IMR-90 (cell line): ENCODE results near the gene ANKRD13A. TPM values are rescaled to one million over a fixed set of nuclear protein-coding genes. Genes with fewer than 3 reads are reported as not detected.

Source experiments
- ATAC-seq: fragments of 200-7000 bp; cut with Tn5 transposase; 2 replicates; pipeline ENCODE4 v1.9.1; 2020; ENCODE audit warnings: low read depth, mild to moderate bottlenecking, moderate library complexity
- BruUV-seq: library from RNA; stranded (reverse); fragments of 400-500 nt; replicated peaks from 2 replicates; lab custom pipeline; 2021; lab: Mats Ljungman, UMichigan
- CTCF ChIA-PET: fragments of 300-600 bp; formaldehyde crosslinking; extraction: SDS; loops from one replicate; lab custom pipeline; 2021; ENCODE audit warnings: antibody characterized with exemption; lab: Yijun Ruan, JAX
- POLR2A ChIA-PET: fragments of 300-600 bp; sonication (Branson Sonifier 250); formaldehyde crosslinking; loops from one replicate; lab custom pipeline; 2022; ENCODE audit warnings: antibody characterized with exemption; ENCODE audit not compliant: unreplicated experiment; lab: Charles Lee
- DNase-seq: peaks from one replicate; pipeline ENCODE4 v3.0.0; 2013
- H2AFZ ChIP-seq: replicated peaks from 2 replicates; pipeline ENCODE3; 2013; ENCODE audit warnings: low read length, mild to moderate bottlenecking; ENCODE audit not compliant: poor library complexity
- H2AK5ac ChIP-seq: 2 replicates; pipeline ENCODE4 v1.6.1; 2013; ENCODE audit warnings: low read depth, low read length, inconsistent platforms
- H2AK9ac ChIP-seq: replicated peaks from 2 replicates; pipeline ENCODE3; 2013; ENCODE audit warnings: mild to moderate bottlenecking, low read depth, low read length, moderate library complexity; ENCODE audit not compliant: poor library complexity
- H2BK120ac ChIP-seq: 2 replicates; pipeline ENCODE4 v1.6.1; 2013; ENCODE audit warnings: low read depth, low read length, inconsistent platforms
- H2BK15ac ChIP-seq: 3 replicates; pipeline ENCODE4 v1.6.1; 2013; ENCODE audit warnings: low read depth, low read length, inconsistent platforms
- H2BK20ac ChIP-seq: 2 replicates; pipeline ENCODE4 v1.6.1; 2013; ENCODE audit warnings: low read depth, mild to moderate bottlenecking, inconsistent platforms, low read length, moderate library complexity
- H2BK5ac ChIP-seq: 2 replicates; pipeline ENCODE4 v1.6.1; 2013; ENCODE audit warnings: mild to moderate bottlenecking, low read depth, low read length, inconsistent platforms; ENCODE audit not compliant: poor library complexity, severe bottlenecking
- H3K14ac ChIP-seq: replicated peaks from 2 replicates; pipeline ENCODE4 v1.6.1; 2013; ENCODE audit warnings: low read depth, low read length, inconsistent platforms
- H3K18ac ChIP-seq: 2 replicates; pipeline ENCODE4 v1.6.1; 2013; ENCODE audit warnings: low read depth, low read length, control low read depth
- H3K23ac ChIP-seq: 2 replicates; pipeline ENCODE4 v1.6.1; 2013; ENCODE audit warnings: low read depth, low read length, inconsistent platforms
- H3K27ac ChIP-seq: 2 replicates; pipeline ENCODE4 v1.5.1; 2013; ENCODE audit warnings: mild to moderate bottlenecking, control low read depth, low read length; ENCODE audit not compliant: insufficient read depth
- H3K27me3 ChIP-seq: 2 replicates; pipeline ENCODE4 v1.6.1; 2013; ENCODE audit warnings: low read length; ENCODE audit not compliant: control insufficient read depth, insufficient read depth
- H3K36me3 ChIP-seq: 2 replicates; pipeline ENCODE4 v1.6.1; 2013; ENCODE audit warnings: low read length, mixed read lengths; ENCODE audit not compliant: control insufficient read depth, insufficient read depth
- H3K4ac ChIP-seq: 2 replicates; pipeline ENCODE4 v1.6.1; 2013; ENCODE audit warnings: low read depth, low read length, inconsistent platforms
- H3K4me1 ChIP-seq: 2 replicates; pipeline ENCODE4 v1.6.1; 2013; ENCODE audit warnings: low read length, mixed read lengths; ENCODE audit not compliant: control insufficient read depth, insufficient read depth
- H3K4me2 ChIP-seq: 2 replicates; pipeline ENCODE4 v1.6.1; 2013; ENCODE audit warnings: low read depth, mild to moderate bottlenecking, control low read depth, low read length, moderate library complexity
- H3K4me3 ChIP-seq: 2 replicates; pipeline ENCODE4 v1.5.1; 2013; ENCODE audit warnings: low read depth, mild to moderate bottlenecking, control low read depth, low read length, moderate library complexity; ENCODE audit not compliant: insufficient read depth
- H3K56ac ChIP-seq: 2 replicates; pipeline ENCODE4 v1.6.1; 2013; ENCODE audit warnings: low read length, inconsistent platforms; ENCODE audit not compliant: insufficient read depth; ENCODE audit errors: extremely low read depth
- H3K79me1 ChIP-seq, 2 experiments: 2 replicates each; pipeline ENCODE4 v1.6.1; 2013; ENCODE audit warnings: low read length in 2 of 2, inconsistent platforms in 1 of 2, low read depth in 1 of 2
- H3K9ac ChIP-seq: 2 replicates; pipeline ENCODE4 v1.6.1; 2013; ENCODE audit warnings: low read depth, low read length, control low read depth
- H3K9me1 ChIP-seq: 2 replicates; pipeline ENCODE4 v1.6.1; 2013; ENCODE audit warnings: low read length, inconsistent platforms; ENCODE audit not compliant: insufficient read depth
- H3K9me3 ChIP-seq: 2 replicates; pipeline ENCODE4 v1.6.1; 2013; ENCODE audit warnings: low read length; ENCODE audit not compliant: control insufficient read depth, insufficient read depth
- H4K20me1 ChIP-seq: 2 replicates; pipeline ENCODE4 v1.6.1; 2013; ENCODE audit warnings: low read length, inconsistent platforms; ENCODE audit not compliant: insufficient read depth
- H4K5ac ChIP-seq: 2 replicates; pipeline ENCODE4 v1.6.1; 2013; ENCODE audit warnings: mild to moderate bottlenecking, low read depth, low read length, control low read depth
- H4K8ac ChIP-seq, 2 experiments: 2 replicates each; pipeline ENCODE4 v1.6.1; 2013; ENCODE audit warnings: low read depth in 2 of 2, low read length in 2 of 2, control low read depth in 1 of 2, inconsistent platforms in 1 of 2
- H4K91ac ChIP-seq: 2 replicates; pipeline ENCODE4 v1.6.1; 2013; ENCODE audit warnings: low read depth, low read length, inconsistent platforms; ENCODE audit not compliant: insufficient read depth
- CHD1 ChIP-seq: IDR thresholded peaks from 2 replicates; pipeline ENCODE4 v1.6.1; 2012; ENCODE audit warnings: low read depth, low read length, improper control_type of control experiment
- MAFK ChIP-seq: IDR thresholded peaks from 2 replicates; pipeline ENCODE4 v1.6.1; 2012; ENCODE audit warnings: low read depth, low read length, improper control_type of control experiment
- RFX5 ChIP-seq: IDR thresholded peaks from 2 replicates; pipeline ENCODE4 v1.8.0; 2012; ENCODE audit warnings: low read depth, mild to moderate bottlenecking, low read length, moderate library complexity
- SMC3 ChIP-seq: fragments of 150-350 bp; IDR thresholded peaks from 2 replicates; pipeline ENCODE4 v1.6.1; 2016; ENCODE audit warnings: low read depth, mild to moderate bottlenecking, antibody characterized with exemption, low read length, moderate library complexity
- WGBS, 2 experiments: methylation state at CpG; one replicate each; pipeline versions ENCODE4 v1.1.5 to v1.1.7; 2013; ENCODE audit warnings: missing lambda C conversion rate in 2 of 2; ENCODE audit not compliant: insufficient read length in 1 of 2; ENCODE audit errors: extremely low coverage in 2 of 2; 5-methylcytosine and 5-hydroxymethylcytosine counted together
- dilution Hi-C: fragments of 300-500 bp; cut with HindIII; formaldehyde crosslinking; loops from one replicate; pipeline ENCODE4 v1.14.3; 2018; ENCODE audit warnings: low sequenced_read_pairs; ENCODE audit not compliant: unreplicated experiment
- in situ Hi-C: fragments of 300-500 bp; cut with MboI; formaldehyde crosslinking; loops from 3 replicates; pipeline ENCODE4 v1.14.3; 2019; ENCODE audit warnings: low sequenced_read_pairs, inconsistent platforms, mixed read lengths
- intact Hi-C: fragments of 100-400 bp; cut with micrococcal nuclease; formaldehyde crosslinking; loops from 2 replicates; pipeline ENCODE4 v1.10.0; 2022
- polyA plus RNA-seq, 3 experiments: library from polyadenylated mRNA; depleted of rRNA; stranded (reverse); fragments of >200 nt; gene quantifications; 2 replicates each; pipeline ENCODE4 v1.2.3, GENCODE V29; 2012; ENCODE audit warnings: low replicate concordance in 1 of 3
- total RNA-seq: library from RNA; depleted of rRNA; stranded (reverse); fragments of >200 nt; gene quantifications from 2 replicates; pipeline ENCODE4 v1.2.3, GENCODE V29; 2012
- TF ChIP-seq, protein P1 (sequence below): conservative IDR thresholded peaks from 2 replicates; pipeline ENCODE4 v1.5.1; 2012; ENCODE audit warnings: mild to moderate bottlenecking, low read depth, low read length, improper control_type of control experiment
- TF ChIP-seq, protein P2 (sequence below): fragments of 150-350 bp; IDR thresholded peaks from 2 replicates; pipeline ENCODE4 v1.6.1; 2016; ENCODE audit warnings: low read depth, mild to moderate bottlenecking, low read length, moderate library complexity, borderline replicate concordance

Gene ANKRD13A
- total and polyA plus RNA-seq, 2 of the 4 experiments (the other 2 are of a cell fraction): 299 to 449 TPM

DNA sequence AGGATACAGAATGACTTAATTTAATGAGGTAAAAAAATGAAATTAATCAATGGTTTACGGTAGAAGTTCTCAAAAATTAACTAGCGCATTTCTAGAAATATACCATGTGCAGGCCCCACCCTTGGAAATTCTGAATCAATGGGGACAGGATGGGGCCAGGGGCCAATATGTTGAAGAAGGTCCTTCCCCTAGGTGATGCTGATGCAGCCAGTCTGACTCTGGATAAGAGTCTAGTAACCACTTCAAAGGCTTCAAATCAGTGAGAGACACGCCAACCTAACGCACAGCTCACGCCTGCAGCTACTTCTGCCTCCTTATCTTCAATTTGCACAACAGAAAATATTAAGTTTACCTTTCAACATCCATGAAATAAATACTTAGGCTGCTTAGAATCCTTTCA, 17.9 kb upstream of the ANKRD13A start:
- in situ Hi-C loops: no loop called here
- no peak for DNase-seq

More for the DNA sequence above, 17.9 kb upstream of the ANKRD13A start:
- TF ChIP-seq, protein P1, sequence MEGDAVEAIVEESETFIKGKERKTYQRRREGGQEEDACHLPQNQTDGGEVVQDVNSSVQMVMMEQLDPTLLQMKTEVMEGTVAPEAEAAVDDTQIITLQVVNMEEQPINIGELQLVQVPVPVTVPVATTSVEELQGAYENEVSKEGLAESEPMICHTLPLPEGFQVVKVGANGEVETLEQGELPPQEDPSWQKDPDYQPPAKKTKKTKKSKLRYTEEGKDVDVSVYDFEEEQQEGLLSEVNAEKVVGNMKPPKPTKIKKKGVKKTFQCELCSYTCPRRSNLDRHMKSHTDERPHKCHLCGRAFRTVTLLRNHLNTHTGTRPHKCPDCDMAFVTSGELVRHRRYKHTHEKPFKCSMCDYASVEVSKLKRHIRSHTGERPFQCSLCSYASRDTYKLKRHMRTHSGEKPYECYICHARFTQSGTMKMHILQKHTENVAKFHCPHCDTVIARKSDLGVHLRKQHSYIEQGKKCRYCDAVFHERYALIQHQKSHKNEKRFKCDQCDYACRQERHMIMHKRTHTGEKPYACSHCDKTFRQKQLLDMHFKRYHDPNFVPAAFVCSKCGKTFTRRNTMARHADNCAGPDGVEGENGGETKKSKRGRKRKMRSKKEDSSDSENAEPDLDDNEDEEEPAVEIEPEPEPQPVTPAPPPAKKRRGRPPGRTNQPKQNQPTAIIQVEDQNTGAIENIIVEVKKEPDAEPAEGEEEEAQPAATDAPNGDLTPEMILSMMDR: no peak
- TF ChIP-seq RFX5: no peak
- no peak for TF ChIP-seq SMC3
- no peak for TF ChIP-seq CHD1
- TF ChIP-seq MAFK: no peak
- TF ChIP-seq, protein P2, sequence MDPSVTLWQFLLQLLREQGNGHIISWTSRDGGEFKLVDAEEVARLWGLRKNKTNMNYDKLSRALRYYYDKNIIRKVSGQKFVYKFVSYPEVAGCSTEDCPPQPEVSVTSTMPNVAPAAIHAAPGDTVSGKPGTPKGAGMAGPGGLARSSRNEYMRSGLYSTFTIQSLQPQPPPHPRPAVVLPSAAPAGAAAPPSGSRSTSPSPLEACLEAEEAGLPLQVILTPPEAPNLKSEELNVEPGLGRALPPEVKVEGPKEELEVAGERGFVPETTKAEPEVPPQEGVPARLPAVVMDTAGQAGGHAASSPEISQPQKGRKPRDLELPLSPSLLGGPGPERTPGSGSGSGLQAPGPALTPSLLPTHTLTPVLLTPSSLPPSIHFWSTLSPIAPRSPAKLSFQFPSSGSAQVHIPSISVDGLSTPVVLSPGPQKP: no peak
- H4K20me1 ChIP-seq: no peaks in the 10 kb centered on the region
- H2AFZ ChIP-seq: no peak overlapping the region
- WGBS, 2 experiments: 100% methylated on average over 1 of the region's 5 CpGs; no CpG with 5 or more reads in 1 of the 2 experiments
- no peak overlapping the region for H2BK15ac ChIP-seq
- no peak overlapping the region for H2BK5ac ChIP-seq
- no peak overlapping the region for H2BK120ac ChIP-seq
- no peak overlapping the region for H3K56ac ChIP-seq
- no peak overlapping the region for H3K14ac ChIP-seq
- H3K27me3 ChIP-seq: no peaks in the 10 kb centered on the region
- dilution Hi-C loops: no loop called here
- no peak overlapping the region for H3K4ac ChIP-seq
- no peak overlapping the region for H3K18ac ChIP-seq
- no peak overlapping the region for H4K91ac ChIP-seq
- no peak overlapping the region for H2BK20ac ChIP-seq
- no peaks in the 10 kb centered on the region; the same call in 1 of the 2 replicates for H3K9me3 ChIP-seq
- no peak overlapping the region for H2AK5ac ChIP-seq
- ChIA-PET CTCF (no interaction called here), POLR2A (no interaction called here)
- H4K5ac ChIP-seq: no peak overlapping the region
- H3K4me3 ChIP-seq: no peak overlapping the region
- H3K9ac ChIP-seq: no peak overlapping the region
- no TSS peak for BruUV-seq
- H3K9me1 ChIP-seq: peaks cover 11% of the 10 kb centered on the region
- ATAC-seq: no peak
- H3K36me3 ChIP-seq: peaks cover 52% of the 10 kb centered on the region
- no peak overlapping the region for H3K4me2 ChIP-seq
- H3K4me1 ChIP-seq: peaks cover 2% of the 10 kb centered on the region; the same call in 1 of the 2 replicates
- H3K79me1 ChIP-seq: peaks cover 20 to 35% of the 10 kb centered on the region in 2 experiments
- H2AK9ac ChIP-seq: no peak overlapping the region
- H4K8ac ChIP-seq: no peak overlapping the region
- intact Hi-C loops: no loop called here
- H3K23ac ChIP-seq: no peak overlapping the region
- no peak overlapping the region for H3K27ac ChIP-seq
